Astrocyte of the spinal cord (primary cell): ENCODE measurements around the gene SLC16A12.

Source experiments
- DNase-seq: peaks from one replicate; pipeline ENCODE4 v3.0.0; 2011; ENCODE audit warnings: low read depth, low spot score
- H3K4me3 ChIP-seq: 2 replicates; pipeline ENCODE4 v1.5.1; 2011; ENCODE audit warnings: low read depth, mild to moderate bottlenecking, low read length, moderate library complexity
- CTCF ChIP-seq: IDR thresholded peaks from 2 replicates; pipeline ENCODE4 v1.5.1; 2012; ENCODE audit warnings: low read depth, mild to moderate bottlenecking, low read length, inconsistent platforms
- in situ Hi-C: cut with HindIII; loops from 2 replicates; pipeline ENCODE4 v1.10.0; 2017; ENCODE audit warnings: low sequenced_read_pairs

SLC16A12 gene

GRCh38 chr10:89504691-89505090 lies 30.7 kb downstream of the SLC16A12 start:
- no peak overlapping the region for H3K4me3 ChIP-seq
- no peak for DNase-seq
- in situ Hi-C loops, result no loop called here
- TF ChIP-seq CTCF, result no peak

DNA sequence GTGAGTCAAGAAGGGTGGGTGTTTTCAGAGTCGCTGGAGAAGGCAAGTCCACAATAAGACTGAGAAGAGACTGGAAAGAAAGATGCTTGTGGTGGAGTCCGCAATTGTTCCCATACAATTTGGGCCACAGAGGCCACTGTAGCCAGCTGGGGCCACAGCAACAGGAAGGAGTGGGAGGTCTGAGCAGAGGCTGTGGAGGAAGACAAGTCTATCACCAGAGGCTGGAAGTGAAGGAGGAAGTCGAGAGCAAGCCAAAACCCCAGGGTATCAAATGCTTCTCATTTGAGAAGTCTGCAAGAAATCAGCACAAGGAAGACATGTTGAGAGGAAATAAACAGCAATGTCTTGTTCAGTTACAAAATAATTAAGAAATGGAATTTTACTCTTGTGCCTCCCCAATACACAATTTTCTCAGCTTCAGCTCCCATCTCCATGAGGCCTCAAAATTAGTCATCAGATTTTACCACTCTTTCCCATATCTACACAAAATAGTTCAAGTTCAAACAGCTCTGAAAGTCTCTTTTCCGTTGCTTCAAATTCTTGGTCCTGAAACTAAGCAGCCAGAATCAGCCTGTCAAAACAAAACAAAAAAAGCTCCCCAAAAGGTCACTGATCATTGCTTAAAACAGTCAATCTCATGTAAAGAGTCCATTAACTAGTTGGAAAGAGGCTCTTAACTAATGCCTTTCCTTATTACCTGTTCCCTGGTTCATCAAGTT lies 31.6 kb downstream of the SLC16A12 start:
- TF ChIP-seq CTCF, result no peak
- in situ Hi-C loops, result no loop called here
- peak; percentile 64 for DNase-seq
- no peak overlapping the region for H3K4me3 ChIP-seq

- no peak overlapping the region for H3K4me3 ChIP-seq
- in situ Hi-C loops, result no loop called here
- TF ChIP-seq CTCF, result no peak
- DNase-seq, result no peak
These were observed 32.2 kb downstream of the SLC16A12 start for GRCh38 chr10:89503151-89503550.

DNA sequence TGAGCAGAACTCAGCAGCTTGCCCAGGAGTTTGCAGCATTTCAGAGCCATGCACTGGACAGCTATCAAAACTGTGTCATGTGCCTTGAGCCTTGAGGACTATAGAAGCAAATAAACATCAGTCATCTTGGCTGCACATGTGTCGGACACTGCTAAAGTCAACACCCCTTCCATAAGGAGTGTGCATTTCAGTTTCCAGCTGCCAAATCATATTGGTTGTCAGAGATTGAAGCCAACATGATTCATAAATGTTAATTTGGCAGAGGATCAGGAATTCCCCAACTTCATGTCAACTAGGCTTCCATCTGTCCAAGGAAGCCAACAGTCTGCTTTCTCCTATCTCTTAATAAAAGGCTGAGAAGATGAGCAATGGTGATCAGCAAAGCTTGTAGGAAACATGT lies 32.8 kb downstream of the SLC16A12 start:
- peak; percentile 63 for DNase-seq
- H3K4me3 ChIP-seq, result no peak overlapping the region
- TF ChIP-seq CTCF, result no peak
- in situ Hi-C loops, result no loop called here

DNA sequence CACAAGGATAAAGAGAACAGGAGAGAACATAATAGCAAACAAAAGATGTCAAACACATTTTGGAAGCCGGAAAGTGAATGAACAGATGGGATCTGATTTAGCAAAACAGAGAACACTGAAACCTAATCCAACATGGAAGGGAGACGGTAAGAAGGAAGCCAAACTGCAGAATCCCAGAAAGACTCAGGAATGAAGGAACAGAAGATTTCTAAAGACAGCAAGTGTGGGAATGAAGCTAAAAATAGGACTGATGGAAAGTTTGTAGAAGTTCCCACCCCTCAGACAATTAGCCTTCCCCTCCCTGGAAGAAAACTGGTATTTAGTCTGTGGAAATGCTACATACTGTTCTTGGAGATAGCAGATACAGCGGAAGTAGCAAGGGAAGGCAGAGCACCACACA lies 40.8 kb downstream of the SLC16A12 start:
- DNase-seq, result no peak
- H3K4me3 ChIP-seq, result no peak overlapping the region
- no peak for TF ChIP-seq CTCF
- in situ Hi-C loops, result no loop called here

- in situ Hi-C loops, result no loop called here
- DNase-seq, result no peak
- no peak overlapping the region for H3K4me3 ChIP-seq
- no peak for TF ChIP-seq CTCF
These were observed 41.3 kb downstream of the SLC16A12 start for GRCh38 chr10:89494068-89494467.
